H9 (cell line): Measurements from ENCODE around the gene NHLRC1. TPM values are rescaled to one million over a fixed set of nuclear protein-coding genes. Genes with fewer than 3 reads are reported as not detected.

ENCODE experiments used
- DNase-seq: peaks from one replicate; pipeline ENCODE4 v3.0.0-alpha.2; 2017
- H2AFZ ChIP-seq: one replicate; pipeline ENCODE4 v1.6.1; 2013; ENCODE audit warnings: mild to moderate bottlenecking, low read length, control low read depth, moderate library complexity
- H2AK5ac ChIP-seq: 2 replicates; pipeline ENCODE4 v1.6.1; 2013; ENCODE audit warnings: low read length, control low read depth, mixed read lengths; ENCODE audit not compliant: insufficient read length
- H2BK120ac ChIP-seq: one replicate; pipeline ENCODE4 v1.6.1; 2013; ENCODE audit warnings: low read depth, mild to moderate bottlenecking, low read length, control low read depth, inconsistent platforms; ENCODE audit not compliant: poor library complexity, severe bottlenecking
- H2BK12ac ChIP-seq: 2 replicates; pipeline ENCODE4 v1.6.1; 2013; ENCODE audit warnings: low read length, control low read depth, mixed read lengths, low read depth; ENCODE audit not compliant: insufficient read length
- H2BK15ac ChIP-seq: 2 replicates; pipeline ENCODE4 v1.6.1; 2013; ENCODE audit warnings: low read depth, low read length, control low read depth
- H2BK20ac ChIP-seq: one replicate; pipeline ENCODE4 v1.6.1; 2013; ENCODE audit warnings: low read depth, mild to moderate bottlenecking, low read length, control low read depth, inconsistent platforms; ENCODE audit not compliant: poor library complexity, severe bottlenecking
- H2BK5ac ChIP-seq: 2 replicates; pipeline ENCODE4 v1.6.1; 2013; ENCODE audit warnings: low read length, control low read depth, mixed read lengths; ENCODE audit not compliant: insufficient read length
- H3K14ac ChIP-seq: 2 replicates; pipeline ENCODE4 v1.6.1; 2013; ENCODE audit warnings: low read length, control low read depth; ENCODE audit not compliant: insufficient read depth
- H3K18ac ChIP-seq: 2 replicates; pipeline ENCODE4 v1.6.1; 2013; ENCODE audit warnings: low read depth, mild to moderate bottlenecking, mixed read lengths, low read length, control low read depth; ENCODE audit not compliant: insufficient read length
- H3K23ac ChIP-seq: 2 replicates; pipeline ENCODE4 v1.6.1; 2013; ENCODE audit warnings: low read length, control low read depth, mixed read lengths, low read depth; ENCODE audit not compliant: insufficient read length
- H3K23me2 ChIP-seq: 2 replicates; pipeline ENCODE4 v1.6.1; 2013; ENCODE audit warnings: low read depth, mild to moderate bottlenecking, mixed read lengths, low read length, control low read depth; ENCODE audit not compliant: insufficient read length, poor library complexity, severe bottlenecking
- H3K27ac ChIP-seq: 2 replicates; pipeline ENCODE4 v1.5.1; 2013; ENCODE audit warnings: low read length, control low read depth, mixed read lengths, low read depth; ENCODE audit not compliant: insufficient read length
- H3K27me3 ChIP-seq: 2 replicates; pipeline ENCODE4 v1.6.1; 2013; ENCODE audit warnings: low read length, control low read depth, inconsistent platforms; ENCODE audit not compliant: insufficient read depth
- H3K4ac ChIP-seq: 2 replicates; pipeline ENCODE4 v1.6.1; 2013; ENCODE audit warnings: low read depth, mild to moderate bottlenecking, control low read depth, inconsistent platforms, low read length, moderate library complexity
- H3K4me1 ChIP-seq: 2 replicates; pipeline ENCODE4 v1.6.1; 2013; ENCODE audit warnings: low read length, control low read depth, inconsistent platforms; ENCODE audit not compliant: insufficient read depth
- H3K4me2 ChIP-seq: 2 replicates; pipeline ENCODE4 v1.6.1; 2013; ENCODE audit warnings: low read length, control low read depth, mixed read lengths; ENCODE audit not compliant: insufficient read length, insufficient read depth
- H3K56ac ChIP-seq: 2 replicates; pipeline ENCODE4 v1.6.1; 2013; ENCODE audit warnings: low read depth, mild to moderate bottlenecking, mixed read lengths, low read length, control low read depth; ENCODE audit not compliant: insufficient read length
- H3K79me1 ChIP-seq: 2 replicates; pipeline ENCODE4 v1.6.1; 2013; ENCODE audit warnings: low read depth, mild to moderate bottlenecking, moderate library complexity, low read length, control low read depth, inconsistent platforms; ENCODE audit not compliant: insufficient read depth, poor library complexity, severe bottlenecking
- H3K79me2 ChIP-seq: 2 replicates; pipeline ENCODE4 v1.6.1; 2013; ENCODE audit warnings: low read length, control low read depth, inconsistent platforms; ENCODE audit not compliant: insufficient read depth
- H3K9ac ChIP-seq: 2 replicates; pipeline ENCODE4 v1.6.1; 2013; ENCODE audit warnings: low read length, control low read depth, mixed read lengths; ENCODE audit not compliant: insufficient read length; ENCODE audit errors: extremely low read depth
- H3K9me3 ChIP-seq: one replicate; pipeline ENCODE4 v1.6.1; 2013; ENCODE audit warnings: low read depth, low read length, inconsistent platforms; ENCODE audit not compliant: control insufficient read depth
- H3T11ph ChIP-seq: one replicate; pipeline ENCODE4 v1.6.1; 2013; ENCODE audit warnings: mild to moderate bottlenecking, low read length, control low read depth, inconsistent platforms
- H4K20me1 ChIP-seq: one replicate; pipeline ENCODE4 v1.6.1; 2013; ENCODE audit not compliant: control insufficient read depth, insufficient read length, insufficient read depth
- H4K5ac ChIP-seq: 2 replicates; pipeline ENCODE4 v1.6.1; 2013; ENCODE audit warnings: low read depth, mild to moderate bottlenecking, mixed read lengths, low read length, control low read depth; ENCODE audit not compliant: insufficient read length
- H4K8ac ChIP-seq: replicated peaks from 2 replicates; pipeline ENCODE4 v1.6.1; 2013; ENCODE audit warnings: low read length, control low read depth, mixed read lengths, low read depth; ENCODE audit not compliant: insufficient read length
- H4K91ac ChIP-seq: 2 replicates; pipeline ENCODE4 v1.6.1; 2013; ENCODE audit warnings: low read depth, mild to moderate bottlenecking, moderate library complexity, mixed read lengths, low read length, control low read depth; ENCODE audit not compliant: insufficient read length
- H3K27ac Mint-ChIP-seq, 3 experiments: 2 replicates in 2 of 3; 3 replicates in 1 of 3; pipeline ENCODE4 v1.8.0; 2020 to 2021; ENCODE audit warnings: mixed read lengths in 3 of 3, mild to moderate bottlenecking in 1 of 3, moderate library complexity in 1 of 3
- H3K27me3 Mint-ChIP-seq: 2 replicates; pipeline ENCODE4 v1.8.0; 2021; ENCODE audit warnings: low read depth, mild to moderate bottlenecking, moderate library complexity, mixed read lengths
- H3K36me3 Mint-ChIP-seq, 3 experiments: 2 replicates in 2 of 3; 3 replicates in 1 of 3; pipeline ENCODE4 v1.8.0; 2020 to 2021; ENCODE audit warnings: low read depth in 3 of 3, mixed read lengths in 3 of 3; ENCODE audit not compliant: insufficient read depth in 1 of 3
- H3K4me1 Mint-ChIP-seq, 2 experiments: 2 replicates each; pipeline ENCODE4 v1.8.0; 2020; ENCODE audit warnings: mixed read lengths in 2 of 2
- H3K4me3 Mint-ChIP-seq, 2 experiments: 2 replicates in 1 of 2; 3 replicates in 1 of 2; pipeline ENCODE4 v1.8.0; 2020 to 2021; ENCODE audit warnings: mild to moderate bottlenecking in 2 of 2, mixed read lengths in 2 of 2, moderate library complexity in 1 of 2
- H3K9me3 Mint-ChIP-seq, 2 experiments: 2 replicates in 1 of 2; 3 replicates in 1 of 2; pipeline ENCODE4 v1.8.0; 2020; ENCODE audit warnings: mild to moderate bottlenecking in 2 of 2, mixed read lengths in 2 of 2, moderate library complexity in 1 of 2
- WGBS: extraction: QIAGEN DNeasy Blood & Tissue Kit; methylation state at CpG from one replicate; pipeline ENCODE4 v1.1.7; 2013; ENCODE audit warnings: missing lambda C conversion rate, low lambda C conversion rate, mixed read lengths; ENCODE audit not compliant: insufficient read length; ENCODE audit errors: extremely low coverage; 5-methylcytosine and 5-hydroxymethylcytosine counted together
- total RNA-seq: library from RNA; stranded (reverse); gene quantifications from 2 replicates; pipeline ENCODE4 v1.2.1, GENCODE V29; 2021
- TF ChIP-seq, protein P1 (sequence below): fragments of 200-600 bp; sonication (generic); conservative IDR thresholded peaks from 3 replicates; pipeline ENCODE4 v1.8.0; 2021; ENCODE audit warnings: antibody characterized with exemption, mild to moderate bottlenecking

The NHLRC1 gene
- total RNA-seq, 1 experiment from 2014 or later: 1.5 TPM

DNA sequence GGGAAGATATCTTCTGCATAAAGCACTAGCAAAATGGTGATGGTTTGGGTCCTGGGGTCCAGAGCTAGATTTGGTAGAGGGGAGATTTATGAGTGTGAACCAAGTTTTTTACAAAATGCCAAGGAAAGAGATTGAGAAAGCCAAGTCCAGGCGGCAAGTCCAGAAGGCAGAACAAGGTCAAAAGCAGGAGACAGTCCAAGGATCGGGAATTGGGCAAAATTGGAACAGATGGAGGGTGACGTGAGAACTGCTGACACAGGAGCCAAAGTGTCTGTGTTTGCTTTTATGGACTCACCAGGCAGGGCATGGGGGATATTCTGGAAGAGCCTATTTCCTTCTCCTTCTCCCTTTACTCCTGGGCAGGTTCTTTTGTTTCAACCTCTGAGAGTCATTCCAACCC, 4.1 kb downstream of the NHLRC1 start:
- no peaks in the 10 kb centered on the region for H4K20me1 ChIP-seq
- H3K9ac ChIP-seq: no peak overlapping the region
- H4K8ac ChIP-seq: no peak overlapping the region
- H3K4me1 ChIP-seq: no peaks in the 10 kb centered on the region
- TF ChIP-seq, protein P1, sequence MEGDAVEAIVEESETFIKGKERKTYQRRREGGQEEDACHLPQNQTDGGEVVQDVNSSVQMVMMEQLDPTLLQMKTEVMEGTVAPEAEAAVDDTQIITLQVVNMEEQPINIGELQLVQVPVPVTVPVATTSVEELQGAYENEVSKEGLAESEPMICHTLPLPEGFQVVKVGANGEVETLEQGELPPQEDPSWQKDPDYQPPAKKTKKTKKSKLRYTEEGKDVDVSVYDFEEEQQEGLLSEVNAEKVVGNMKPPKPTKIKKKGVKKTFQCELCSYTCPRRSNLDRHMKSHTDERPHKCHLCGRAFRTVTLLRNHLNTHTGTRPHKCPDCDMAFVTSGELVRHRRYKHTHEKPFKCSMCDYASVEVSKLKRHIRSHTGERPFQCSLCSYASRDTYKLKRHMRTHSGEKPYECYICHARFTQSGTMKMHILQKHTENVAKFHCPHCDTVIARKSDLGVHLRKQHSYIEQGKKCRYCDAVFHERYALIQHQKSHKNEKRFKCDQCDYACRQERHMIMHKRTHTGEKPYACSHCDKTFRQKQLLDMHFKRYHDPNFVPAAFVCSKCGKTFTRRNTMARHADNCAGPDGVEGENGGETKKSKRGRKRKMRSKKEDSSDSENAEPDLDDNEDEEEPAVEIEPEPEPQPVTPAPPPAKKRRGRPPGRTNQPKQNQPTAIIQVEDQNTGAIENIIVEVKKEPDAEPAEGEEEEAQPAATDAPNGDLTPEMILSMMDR: no peak
- Mint-ChIP-seq H3K4me3 (no peak overlapping the region), H3K27ac (no peak overlapping the region), H3K4me1 (peaks cover 4 to 6% of the 10 kb centered on the region in 2 experiments; a peak in 3 of 4 replicates), H3K36me3 (no peaks in the 10 kb centered on the region), H3K27me3 (peaks cover 21% of the 10 kb centered on the region), H3K9me3 (no peaks in the 10 kb centered on the region; a peak in 1 of 5 replicates)
- no peak overlapping the region for H3K56ac ChIP-seq
- no peak overlapping the region for H4K91ac ChIP-seq
- H3K27ac ChIP-seq: no peak overlapping the region
- H3K79me2 ChIP-seq: no peaks in the 10 kb centered on the region
- H3K79me1 ChIP-seq: no peaks in the 10 kb centered on the region
- no peak overlapping the region for H4K5ac ChIP-seq
- no peak overlapping the region for H3K23ac ChIP-seq
- no peaks in the 10 kb centered on the region for H3K27me3 ChIP-seq
- no peak overlapping the region for H3K4me2 ChIP-seq
- no peak overlapping the region for H2BK120ac ChIP-seq
- WGBS: no CpG with 5 or more reads among the region's 3 CpGs
- no peak overlapping the region for H3T11ph ChIP-seq
- H3K4ac ChIP-seq: no peak overlapping the region
- no peak overlapping the region for H2AFZ ChIP-seq
- no peak overlapping the region for H3K14ac ChIP-seq
- no peak overlapping the region for H2AK5ac ChIP-seq
- no peaks in the 10 kb centered on the region for H3K9me3 ChIP-seq
- no peak overlapping the region for H2BK15ac ChIP-seq
- DNase-seq: no peak
- H2BK20ac ChIP-seq: no peak overlapping the region
- no peak overlapping the region for H2BK5ac ChIP-seq
- no peak overlapping the region for H2BK12ac ChIP-seq
- H3K18ac ChIP-seq: no peak overlapping the region
- peaks cover 5% of the 10 kb centered on the region for H3K23me2 ChIP-seq
